ENCODE results near the gene FGD2. TPM values are rescaled to one million over a fixed set of nuclear protein-coding genes. Genes with fewer than 3 reads are reported as not detected.

The FGD2 gene, protein sequence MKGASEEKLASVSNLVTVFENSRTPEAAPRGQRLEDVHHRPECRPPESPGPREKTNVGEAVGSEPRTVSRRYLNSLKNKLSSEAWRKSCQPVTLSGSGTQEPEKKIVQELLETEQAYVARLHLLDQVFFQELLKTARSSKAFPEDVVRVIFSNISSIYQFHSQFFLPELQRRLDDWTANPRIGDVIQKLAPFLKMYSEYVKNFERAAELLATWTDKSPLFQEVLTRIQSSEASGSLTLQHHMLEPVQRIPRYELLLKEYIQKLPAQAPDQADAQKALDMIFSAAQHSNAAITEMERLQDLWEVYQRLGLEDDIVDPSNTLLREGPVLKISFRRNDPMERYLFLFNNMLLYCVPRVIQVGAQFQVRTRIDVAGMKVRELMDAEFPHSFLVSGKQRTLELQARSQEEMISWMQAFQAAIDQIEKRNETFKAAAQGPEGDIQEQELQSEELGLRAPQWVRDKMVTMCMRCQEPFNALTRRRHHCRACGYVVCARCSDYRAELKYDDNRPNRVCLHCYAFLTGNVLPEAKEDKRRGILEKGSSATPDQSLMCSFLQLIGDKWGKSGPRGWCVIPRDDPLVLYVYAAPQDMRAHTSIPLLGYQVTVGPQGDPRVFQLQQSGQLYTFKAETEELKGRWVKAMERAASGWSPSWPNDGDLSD
- 10 to 100 TPM in 1 of 2 donors, 1 to 10 TPM in 1; 7.0 to 16.0 TPM for total RNA-seq
- 5.8 TPM for polyA plus RNA-seq (ENCODE audit: insufficient read depth, low read depth, low replicate concordance)
- long read RNA-seq, donor 1 = 0 reads
- long read RNA-seq, donor 2, partial matches to known transcripts = 0 of 1 reads
- long read RNA-seq, donor 2, other reads (novel, unspliced or antisense) = 0 of 1 reads

DNA sequence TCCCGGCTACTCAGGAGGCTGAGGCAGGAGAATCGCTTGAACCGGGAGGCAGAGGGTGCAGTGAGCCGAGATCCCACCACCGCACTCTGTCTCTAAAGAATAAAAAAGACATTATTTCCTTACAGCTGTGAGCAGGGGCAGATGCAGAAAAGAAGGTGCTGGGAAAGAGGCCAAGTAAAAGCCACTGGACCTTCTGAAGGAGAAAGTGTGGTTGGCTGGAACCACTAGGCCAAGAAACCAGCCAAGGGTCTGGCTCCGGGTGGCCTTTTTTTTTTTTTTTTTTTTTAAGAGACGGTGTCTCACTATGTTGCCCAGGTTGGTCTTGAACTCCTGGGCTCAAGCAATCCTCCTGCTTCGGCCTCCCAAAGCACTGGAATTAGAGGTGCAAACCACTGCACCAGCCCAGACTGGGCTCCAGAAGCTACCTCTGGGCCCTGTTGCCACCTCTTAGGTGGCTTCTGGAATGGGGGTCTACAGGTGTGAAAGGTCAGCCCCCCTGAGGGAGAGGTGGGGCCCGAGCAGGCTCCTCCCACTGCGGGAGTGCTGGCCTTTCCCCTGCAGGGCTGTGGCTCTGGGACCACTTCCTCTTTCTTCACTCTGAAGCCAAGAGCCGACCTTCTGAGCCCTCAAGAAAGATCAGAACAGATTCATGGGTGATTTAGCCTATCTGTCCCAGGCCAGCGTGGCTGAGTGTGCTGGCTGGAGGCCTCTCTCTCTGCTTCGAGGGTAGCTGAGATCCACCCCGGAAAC, at the start of gene FGD2:
Gene FGD2, plus strand, starts transcription at position 595 of the 750 bp plus-strand sequence. CDS start 163 bp downstream, outside the sequence.
- WGBS, 2 donors = 74 to 80% methylated on average over 11 to 14 of the region's 14 CpGs
- Histone ChIP-seq H3K36me3 (ENCODE audit: low read depth, missing control alignments) (no peaks in the 10 kb centered on the region), H3K27me3 (no peaks in the 10 kb centered on the region), H3K27ac (no peak within 1 kb of the TSS), H3K4me1 (peaks cover 7% of the 10 kb centered on the region), H3K9me3 (no peaks in the 10 kb centered on the region), H3K4me3 (no peak within 1 kb of the TSS)
- no peak for DNase-seq
- intact Hi-C loops (cut with DNase I; ENCODE audit: low total_unique reads) = no loop called here
- TF ChIP-seq POLR2A (IDR thresholded peaks at IDR 0.05) = no peak
- TF ChIP-seq, protein P1, sequence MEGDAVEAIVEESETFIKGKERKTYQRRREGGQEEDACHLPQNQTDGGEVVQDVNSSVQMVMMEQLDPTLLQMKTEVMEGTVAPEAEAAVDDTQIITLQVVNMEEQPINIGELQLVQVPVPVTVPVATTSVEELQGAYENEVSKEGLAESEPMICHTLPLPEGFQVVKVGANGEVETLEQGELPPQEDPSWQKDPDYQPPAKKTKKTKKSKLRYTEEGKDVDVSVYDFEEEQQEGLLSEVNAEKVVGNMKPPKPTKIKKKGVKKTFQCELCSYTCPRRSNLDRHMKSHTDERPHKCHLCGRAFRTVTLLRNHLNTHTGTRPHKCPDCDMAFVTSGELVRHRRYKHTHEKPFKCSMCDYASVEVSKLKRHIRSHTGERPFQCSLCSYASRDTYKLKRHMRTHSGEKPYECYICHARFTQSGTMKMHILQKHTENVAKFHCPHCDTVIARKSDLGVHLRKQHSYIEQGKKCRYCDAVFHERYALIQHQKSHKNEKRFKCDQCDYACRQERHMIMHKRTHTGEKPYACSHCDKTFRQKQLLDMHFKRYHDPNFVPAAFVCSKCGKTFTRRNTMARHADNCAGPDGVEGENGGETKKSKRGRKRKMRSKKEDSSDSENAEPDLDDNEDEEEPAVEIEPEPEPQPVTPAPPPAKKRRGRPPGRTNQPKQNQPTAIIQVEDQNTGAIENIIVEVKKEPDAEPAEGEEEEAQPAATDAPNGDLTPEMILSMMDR (IDR thresholded peaks at IDR 0.05) = no peak

DNA sequence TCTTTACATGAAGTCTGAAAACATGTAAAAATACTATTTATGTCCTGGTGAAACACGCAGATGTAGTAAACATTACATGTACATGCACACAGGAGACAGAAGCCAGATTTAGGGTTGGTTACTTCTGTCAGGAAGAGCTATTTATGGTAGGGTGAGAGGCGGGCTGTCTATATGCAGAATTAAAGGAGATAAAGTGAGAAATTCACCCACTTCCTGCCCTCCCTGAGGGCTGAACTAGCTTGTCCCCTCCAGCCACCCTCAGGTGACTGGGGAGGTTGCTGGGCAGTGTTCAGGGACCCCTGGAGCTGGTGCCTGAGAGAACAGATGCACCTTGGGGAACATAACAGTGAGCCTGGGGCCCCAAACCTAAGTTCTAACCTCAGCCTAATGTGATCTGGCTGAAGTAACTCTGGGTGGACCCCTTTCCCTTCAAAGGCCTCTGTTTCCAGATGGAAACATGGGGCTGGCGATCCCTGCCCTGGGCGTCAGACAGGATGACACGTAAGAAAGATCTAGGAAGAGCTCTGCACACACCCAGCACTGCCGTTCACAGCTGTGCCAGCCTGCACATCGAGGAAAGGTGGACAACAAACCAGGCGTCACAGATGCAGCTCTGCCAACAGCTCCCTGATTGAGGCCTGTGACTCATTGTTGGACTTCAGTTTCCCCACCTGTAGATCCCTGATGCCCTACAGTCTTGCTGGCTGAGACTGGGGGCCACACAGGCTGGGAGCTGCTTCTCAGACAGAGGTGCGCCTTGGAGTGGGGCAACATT, 49.6 kb upstream of the FGD2 start:
- no peaks in the 10 kb centered on the region for H3K27me3 ChIP-seq
- H3K4me1 ChIP-seq = peaks cover 5% of the 10 kb centered on the region
- intact Hi-C loops (cut with DNase I; ENCODE audit: low total_unique reads) = no loop called here
- no peak overlapping the region for H3K27ac ChIP-seq
- WGBS, 2 donors = 64 to 80% methylated on average over 5 to 9 of the region's 9 CpGs
- no peaks in the 10 kb centered on the region for H3K36me3 ChIP-seq (ENCODE audit: low read depth, missing control alignments)
- no peak overlapping the region for H3K4me3 ChIP-seq
- no peaks in the 10 kb centered on the region for H3K9me3 ChIP-seq
- DNase-seq = no peak
- no peak for TF ChIP-seq POLR2A (IDR thresholded peaks at IDR 0.05)
- TF ChIP-seq, protein P1 (IDR thresholded peaks at IDR 0.05) = no peak

DNA sequence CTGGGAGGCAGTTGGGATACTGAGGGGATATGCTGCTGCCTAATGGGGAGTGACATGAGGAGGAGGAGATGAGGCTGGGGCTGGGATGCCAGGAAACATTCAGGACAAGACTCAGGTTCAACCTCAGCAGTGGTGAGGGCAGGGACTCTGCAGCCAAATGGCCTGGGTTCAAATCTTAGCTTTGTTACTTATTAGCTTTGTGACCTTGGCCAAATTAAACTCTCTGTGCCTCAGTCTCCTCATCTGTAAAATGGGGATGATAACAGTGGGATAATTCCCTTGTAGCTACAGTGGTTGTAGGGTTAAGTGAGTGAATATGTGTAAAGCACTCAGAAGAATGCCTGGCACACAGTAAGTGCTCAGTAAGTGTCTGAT, 49.0 kb upstream of the FGD2 start:
- H3K4me1 ChIP-seq = peaks cover 5% of the 10 kb centered on the region
- intact Hi-C loops (cut with DNase I; ENCODE audit: low total_unique reads) = no loop called here
- no peak for DNase-seq
- no peaks in the 10 kb centered on the region for H3K36me3 ChIP-seq (ENCODE audit: low read depth, missing control alignments)
- no peak overlapping the region for H3K4me3 ChIP-seq
- no peaks in the 10 kb centered on the region for H3K9me3 ChIP-seq
- H3K27me3 ChIP-seq = no peaks in the 10 kb centered on the region
- no peak overlapping the region for H3K27ac ChIP-seq
- TF ChIP-seq, protein P1 (IDR thresholded peaks at IDR 0.05) = no peak
- TF ChIP-seq POLR2A (IDR thresholded peaks at IDR 0.05) = no peak

DNA sequence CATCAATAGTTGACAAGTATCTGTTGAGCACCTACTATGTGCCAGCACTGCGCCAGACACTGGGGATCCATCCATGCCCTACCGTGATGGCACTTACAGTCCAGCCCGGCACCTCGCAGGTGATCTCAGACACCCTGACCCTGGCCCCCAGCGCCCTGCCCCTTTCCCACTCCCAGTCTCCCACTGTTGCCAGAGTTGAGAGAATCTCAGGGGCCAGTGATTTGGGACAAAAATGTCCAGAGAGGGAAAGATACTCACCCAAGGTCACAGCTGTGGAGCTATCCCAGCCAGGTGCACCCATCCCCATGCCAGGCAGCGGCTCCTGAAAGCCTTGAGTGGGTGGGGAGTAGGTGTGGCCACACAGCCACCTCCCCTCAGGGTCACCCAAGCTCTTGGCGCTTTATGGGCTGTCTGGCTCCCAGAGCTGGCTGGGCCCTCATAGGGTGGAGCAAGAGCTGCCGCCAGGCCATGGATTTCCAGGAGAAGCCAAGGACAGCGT, 47.6 kb upstream of the FGD2 start:
- Histone ChIP-seq H3K4me3 (no peak overlapping the region), H3K4me1 (peaks cover 5% of the 10 kb centered on the region), H3K27me3 (no peaks in the 10 kb centered on the region), H3K27ac (no peak overlapping the region), H3K36me3 (ENCODE audit: low read depth, missing control alignments) (no peaks in the 10 kb centered on the region), H3K9me3 (no peaks in the 10 kb centered on the region)
- intact Hi-C loops (cut with DNase I; ENCODE audit: low total_unique reads) = no loop called here
- 65 to 89% methylated on average over 9 of the region's 9 CpGs for WGBS, 2 donors
- no peak for DNase-seq
- no peak for TF ChIP-seq POLR2A (IDR thresholded peaks at IDR 0.05)
- TF ChIP-seq, protein P1 (IDR thresholded peaks at IDR 0.05) = no peak

Measured in testis (tissue), 5 donors.